Effector memory CD8-positive, alpha-beta T cell (primary cell): Measurements from ENCODE around the gene CNN3.

Experiments used
- ATAC-seq: fragments of 150-1000 bp; cut with Tn5 transposase; replicated peaks from 2 replicates; pipeline ENCODE4 v1.10.0; 2021; ENCODE audit warnings: mild to moderate bottlenecking, moderate library complexity
- DNase-seq, 3 experiments: peaks; one replicate each; pipeline ENCODE4 v3.0.0; 2021
- H3K27ac Mint-ChIP-seq, 2 donors: one replicate each; pipeline ENCODE4 v1.8.0; 2022; ENCODE audit warnings: mild to moderate bottlenecking in 2 of 2, mixed read lengths in 2 of 2, moderate library complexity in 2 of 2
- H3K27me3 Mint-ChIP-seq, 2 donors: one replicate each; pipeline ENCODE4 v1.8.0; 2022; ENCODE audit warnings: mixed read lengths in 2 of 2
- H3K36me3 Mint-ChIP-seq: one replicate; pipeline ENCODE4 v1.8.0; 2022; ENCODE audit warnings: mild to moderate bottlenecking, moderate library complexity, mixed read lengths; ENCODE audit not compliant: insufficient read depth
- H3K4me1 Mint-ChIP-seq, 2 donors: one replicate each; pipeline ENCODE4 v1.8.0; 2022; ENCODE audit warnings: low read depth in 2 of 2, mixed read lengths in 2 of 2
- H3K4me3 Mint-ChIP-seq, 2 donors: one replicate each; pipeline ENCODE4 v1.8.0; 2022; ENCODE audit warnings: mild to moderate bottlenecking in 2 of 2, mixed read lengths in 2 of 2, moderate library complexity in 2 of 2
- H3K9me3 Mint-ChIP-seq, 2 donors: one replicate each; pipeline ENCODE4 v1.8.0; 2022; ENCODE audit warnings: mixed read lengths in 2 of 2

The CNN3 gene

DNA sequence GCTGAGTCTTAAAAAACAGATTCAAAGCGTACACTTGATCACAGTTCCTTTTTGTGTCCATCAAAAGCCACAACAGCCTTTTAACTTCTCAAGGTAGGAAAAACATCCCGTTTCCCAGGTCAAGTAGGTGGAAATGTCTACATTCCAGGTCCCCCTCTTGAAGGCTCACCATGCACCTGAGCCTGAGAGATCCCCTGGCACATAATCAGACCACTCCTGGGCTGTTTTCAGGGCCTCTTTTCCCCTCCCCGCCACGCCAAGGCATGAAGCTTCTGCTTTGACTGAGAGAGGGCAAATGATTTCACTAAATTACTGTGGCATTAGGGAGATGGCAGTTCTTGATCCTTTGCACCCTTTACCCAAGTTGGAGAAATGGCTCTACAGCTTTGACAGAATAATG, 21.7 kb downstream of the CNN3 start:
- ATAC-seq (no peak), DNase-seq (no peak)
- no peaks in the 10 kb centered on the region for H3K4me1 Mint-ChIP-seq
- peaks cover 20 to 25% of the 10 kb centered on the region in 2 donors for H3K27me3 Mint-ChIP-seq
- H3K36me3 Mint-ChIP-seq, result no peaks in the 10 kb centered on the region
- H3K27ac Mint-ChIP-seq, result no peak overlapping the region
- no peaks in the 10 kb centered on the region for H3K9me3 Mint-ChIP-seq
- no peak overlapping the region for H3K4me3 Mint-ChIP-seq

DNA sequence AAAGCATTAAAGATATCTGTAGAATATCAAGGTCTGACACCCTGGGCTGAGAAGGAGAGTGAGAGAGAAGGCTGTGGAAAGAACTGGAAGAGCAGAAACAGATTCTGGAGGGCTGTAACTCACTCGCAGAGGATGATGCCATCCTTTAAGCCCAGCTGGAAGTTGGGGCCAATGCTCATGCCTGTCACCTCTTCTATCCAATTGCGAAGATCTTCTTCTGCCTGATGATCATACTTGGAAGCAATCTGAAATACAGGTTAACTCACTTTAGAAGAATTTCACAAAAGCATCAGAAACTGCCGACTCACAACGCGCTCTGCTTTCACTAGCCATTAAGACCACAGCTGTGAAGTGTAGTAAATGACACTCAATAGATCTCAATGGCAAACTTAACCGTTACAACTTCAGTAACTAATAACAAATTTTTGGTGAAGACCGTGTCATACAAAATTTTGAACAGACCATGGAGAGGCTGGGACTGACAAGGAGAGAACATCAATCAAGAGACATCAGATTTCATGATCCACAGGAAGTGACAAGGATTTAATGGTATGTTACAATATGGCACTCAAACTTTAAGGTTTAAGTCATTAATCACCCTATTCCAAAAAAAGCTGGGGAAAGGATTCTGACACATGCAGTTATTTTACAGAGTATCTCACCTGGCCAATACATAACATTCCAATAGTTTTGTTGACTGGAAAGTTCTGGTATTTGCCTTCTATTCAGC, 23.5 kb downstream of the CNN3 start:
- Mint-ChIP-seq H3K36me3 (no peaks in the 10 kb centered on the region), H3K4me3 (no peak overlapping the region), H3K9me3 (no peaks in the 10 kb centered on the region), H3K4me1 (no peaks in the 10 kb centered on the region), H3K27ac (no peak overlapping the region), H3K27me3 (peaks cover 10 to 13% of the 10 kb centered on the region in 2 donors)
- DNase-seq (no peak), ATAC-seq (no peak)

GRCh38 chr1:94901841-94902240, 25.1 kb downstream of the CNN3 start:
- H3K27me3 Mint-ChIP-seq, result peaks cover 0 to 11% of the 10 kb centered on the region in 2 donors
- ATAC-seq (no peak), DNase-seq (no peak)
- no peak overlapping the region for H3K4me3 Mint-ChIP-seq
- H3K36me3 Mint-ChIP-seq, result peaks cover 4% of the 10 kb centered on the region
- no peaks in the 10 kb centered on the region for H3K4me1 Mint-ChIP-seq
- H3K9me3 Mint-ChIP-seq, result no peaks in the 10 kb centered on the region
- H3K27ac Mint-ChIP-seq, result no peak overlapping the region

DNA sequence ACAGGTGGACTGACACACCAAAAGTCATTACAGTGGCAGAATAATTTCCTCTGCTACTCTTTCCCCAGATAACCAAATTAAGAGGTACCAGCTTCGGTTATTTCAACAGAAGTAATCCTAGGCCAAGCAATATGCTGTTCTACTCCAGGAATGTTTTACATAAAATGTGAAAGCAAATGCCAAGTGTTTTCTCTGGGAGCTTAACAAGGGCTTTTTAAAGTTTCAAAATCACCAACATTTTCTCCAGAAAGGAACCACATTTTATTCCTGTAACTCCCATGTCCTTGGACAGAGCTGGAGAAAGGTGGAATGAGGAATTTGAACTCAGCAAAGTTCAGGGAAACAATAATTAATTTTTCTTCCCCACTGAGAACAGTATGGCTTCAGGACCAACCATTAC, 27.2 kb downstream of the CNN3 start:
- Mint-ChIP-seq H3K4me1 (no peaks in the 10 kb centered on the region), H3K4me3 (no peak overlapping the region), H3K27ac (no peak overlapping the region), H3K36me3 (peaks cover 4% of the 10 kb centered on the region), H3K27me3 (peaks cover 0 to 24% of the 10 kb centered on the region in 2 donors), H3K9me3 (no peaks in the 10 kb centered on the region)
- DNase-seq, result no peak
- ATAC-seq, result no peak

DNA sequence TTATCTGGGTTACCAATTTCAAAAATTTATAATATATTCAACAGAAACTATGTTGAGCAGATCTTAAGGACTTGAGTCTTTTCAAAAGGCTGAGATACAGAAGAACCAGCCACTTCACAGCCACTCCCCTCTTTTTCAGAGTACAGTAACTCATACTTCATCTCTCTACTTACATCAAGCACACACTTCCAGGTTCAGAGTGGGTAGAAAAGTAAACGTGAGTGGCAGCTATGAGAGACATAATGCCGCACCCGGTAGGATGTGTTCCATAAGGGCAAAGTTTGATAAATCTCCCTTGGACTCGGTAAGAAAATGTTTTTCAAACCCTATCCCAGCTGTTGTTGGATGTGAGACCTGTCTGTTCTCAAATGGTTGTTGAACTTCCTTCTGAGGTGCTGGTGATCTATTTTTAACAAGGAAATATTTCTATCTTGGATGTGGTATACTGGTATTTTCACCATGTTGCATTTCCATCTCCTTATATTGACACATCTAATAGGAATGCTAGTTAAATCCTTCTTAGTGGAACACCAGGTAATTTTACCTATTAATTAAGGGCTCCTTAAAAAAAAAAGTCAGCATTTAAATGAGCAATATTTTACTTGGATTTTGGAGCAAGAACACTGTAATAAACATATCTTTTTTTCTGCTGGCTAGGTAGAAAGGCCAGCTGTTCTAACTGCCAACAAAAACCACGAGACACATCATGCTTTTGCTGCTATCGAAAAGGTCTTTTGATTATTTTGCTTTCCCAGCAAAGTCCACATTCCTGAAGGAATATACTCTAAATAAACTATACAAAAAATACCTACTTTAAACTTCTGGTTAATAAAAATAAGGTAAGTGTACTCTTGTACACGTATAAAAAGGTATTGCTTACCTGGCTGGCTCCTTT, 28.2 kb downstream of the CNN3 start:
- no peak overlapping the region for H3K4me3 Mint-ChIP-seq
- ATAC-seq, result no peak
- peaks cover 0 to 31% of the 10 kb centered on the region in 2 donors for H3K27me3 Mint-ChIP-seq
- H3K9me3 Mint-ChIP-seq, result no peaks in the 10 kb centered on the region
- DNase-seq, result no peak
- H3K27ac Mint-ChIP-seq, result no peak overlapping the region
- peaks cover 4% of the 10 kb centered on the region for H3K36me3 Mint-ChIP-seq
- no peaks in the 10 kb centered on the region for H3K4me1 Mint-ChIP-seq

DNA sequence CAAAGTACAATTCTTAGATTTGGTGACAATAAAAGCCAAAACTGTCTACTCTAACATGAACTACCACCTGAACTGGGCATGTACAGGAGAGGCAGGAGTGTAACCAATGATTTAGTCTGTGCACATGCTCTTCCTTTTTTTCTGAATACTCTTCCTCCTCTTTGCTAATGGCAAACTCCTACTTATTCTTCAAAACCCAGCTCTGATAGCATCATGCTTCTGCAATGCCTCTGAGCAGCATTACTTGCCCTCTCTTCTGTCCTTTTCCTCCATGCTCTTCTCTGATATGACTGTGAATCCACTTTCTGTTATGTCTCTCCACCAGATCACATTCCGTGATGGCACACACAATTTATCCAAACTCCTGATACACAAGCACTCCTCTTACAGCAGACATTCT, 31.4 kb downstream of the CNN3 start:
- H3K4me3 Mint-ChIP-seq, result no peak overlapping the region
- ATAC-seq (no peak), DNase-seq (no peak)
- no peaks in the 10 kb centered on the region for H3K4me1 Mint-ChIP-seq
- H3K9me3 Mint-ChIP-seq, result no peaks in the 10 kb centered on the region
- no peak overlapping the region for H3K27ac Mint-ChIP-seq
- H3K27me3 Mint-ChIP-seq, result peaks cover under 1 to 33% of the 10 kb centered on the region in 2 donors
- H3K36me3 Mint-ChIP-seq, result peaks cover 4% of the 10 kb centered on the region

- Mint-ChIP-seq H3K27ac (no peak overlapping the region), H3K27me3 (peaks cover 9 to 40% of the 10 kb centered on the region in 2 donors), H3K4me1 (no peaks in the 10 kb centered on the region), H3K4me3 (no peak overlapping the region), H3K36me3 (peaks cover 4% of the 10 kb centered on the region), H3K9me3 (no peaks in the 10 kb centered on the region)
- ATAC-seq, result no peak
- DNase-seq, result no peak
Measured at GRCh38 chr1:94894630-94895029, 32.3 kb downstream of the CNN3 start.

DNA sequence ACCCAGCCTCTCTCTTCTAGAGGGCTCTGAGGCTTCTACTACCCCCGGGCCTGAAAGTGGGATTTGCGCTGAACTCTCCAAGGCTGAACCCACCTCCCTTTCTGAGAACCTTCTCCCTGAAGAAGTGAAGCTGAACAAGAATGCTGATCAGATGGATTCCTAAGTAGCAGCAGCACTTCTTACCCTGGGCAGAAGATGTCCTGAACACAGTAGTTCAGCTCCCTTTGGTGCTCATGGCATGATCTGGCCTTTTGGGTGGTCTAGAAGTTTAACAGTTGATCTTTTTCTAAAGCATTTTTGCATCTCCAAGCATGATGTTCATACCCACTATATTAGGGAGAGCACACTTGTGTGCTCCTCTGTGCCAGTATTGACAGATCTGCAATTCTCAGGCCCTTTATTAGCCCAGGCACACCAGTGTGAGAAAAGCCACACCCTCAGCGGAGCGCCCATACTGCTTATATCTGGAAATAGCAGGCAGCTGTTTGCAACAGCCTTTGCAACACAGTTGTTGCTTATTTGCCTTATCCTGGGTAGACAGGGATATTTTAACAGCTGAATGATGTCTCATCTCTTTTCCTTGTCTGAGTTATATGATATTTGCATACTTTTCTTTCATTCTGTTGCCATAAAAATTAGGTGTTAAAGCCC, 34.2 kb downstream of the CNN3 start:
- peaks cover 4% of the 10 kb centered on the region for H3K36me3 Mint-ChIP-seq
- no peaks in the 10 kb centered on the region for H3K9me3 Mint-ChIP-seq
- no peak overlapping the region for H3K4me3 Mint-ChIP-seq
- DNase-seq, result no peak
- no peak for ATAC-seq
- no peak overlapping the region for H3K27ac Mint-ChIP-seq
- H3K27me3 Mint-ChIP-seq, result peaks cover 9 to 33% of the 10 kb centered on the region in 2 donors
- no peaks in the 10 kb centered on the region for H3K4me1 Mint-ChIP-seq

GRCh38 chr1:94888201-94888600, 38.7 kb downstream of the CNN3 start:
- Mint-ChIP-seq H3K36me3 (no peaks in the 10 kb centered on the region), H3K9me3 (no peaks in the 10 kb centered on the region), H3K27ac (no peak overlapping the region), H3K4me1 (peaks cover 5 to 9% of the 10 kb centered on the region in 2 donors), H3K4me3 (no peak overlapping the region), H3K27me3 (peaks cover 9 to 14% of the 10 kb centered on the region in 2 donors)
- DNase-seq (no peak), ATAC-seq (no peak)

DNA sequence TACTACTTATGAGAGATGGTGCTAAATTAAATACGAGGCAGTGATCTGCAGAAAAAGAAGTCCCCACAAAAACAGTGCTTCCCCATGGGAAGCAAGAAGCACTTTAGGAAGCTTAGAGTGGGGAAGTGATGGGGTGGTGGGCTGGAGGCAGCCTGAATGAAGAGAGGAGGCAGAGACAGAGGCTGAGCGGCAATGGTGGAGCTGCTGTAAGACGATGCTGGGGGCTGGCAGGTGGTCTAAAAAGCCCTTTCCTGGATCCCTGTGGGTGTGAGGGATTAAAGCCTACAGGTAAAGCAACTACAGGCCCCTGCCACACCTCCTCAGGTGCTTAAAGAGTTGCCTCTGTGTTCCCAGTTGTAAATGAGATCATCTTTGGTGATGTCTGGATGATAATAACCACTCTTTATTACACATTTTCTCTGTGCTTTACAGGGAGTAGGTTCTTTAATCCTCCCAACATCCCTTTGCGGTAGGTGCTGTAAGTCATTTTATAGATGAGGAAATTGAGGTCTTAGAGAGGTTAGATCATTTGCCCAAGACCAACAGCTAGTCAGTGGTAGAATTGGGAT, 39.2 kb downstream of the CNN3 start:
- Mint-ChIP-seq H3K36me3 (no peaks in the 10 kb centered on the region), H3K9me3 (no peaks in the 10 kb centered on the region), H3K4me1 (peaks cover 10 to 14% of the 10 kb centered on the region in 2 donors), H3K27me3 (peaks cover 9 to 14% of the 10 kb centered on the region in 2 donors), H3K27ac (peak overlapping the region in 1 of 2 donors; percentile 36), H3K4me3 (no peak overlapping the region)
- DNase-seq, result no peak
- ATAC-seq, result no peak

DNA sequence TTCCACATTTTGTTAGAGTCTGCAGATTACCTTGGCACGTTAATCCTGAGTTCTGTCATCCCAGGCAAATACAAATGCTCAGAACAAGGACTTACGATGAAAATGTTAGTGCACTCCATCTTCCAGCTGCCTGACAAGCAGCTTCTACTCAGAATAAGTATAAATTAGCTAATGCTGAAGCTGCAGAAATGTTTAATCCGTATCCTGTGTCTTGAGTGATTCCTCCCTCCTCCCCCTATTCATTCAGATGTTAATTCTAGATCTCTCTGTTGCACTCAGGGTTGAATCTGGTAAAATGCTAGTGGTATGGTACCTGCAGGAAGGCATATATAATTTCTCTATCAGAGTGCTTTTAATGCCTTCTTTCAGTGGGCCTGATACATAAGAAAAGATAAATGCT, 39.8 kb downstream of the CNN3 start:
- Mint-ChIP-seq H3K27me3 (peaks cover 9 to 14% of the 10 kb centered on the region in 2 donors), H3K9me3 (no peaks in the 10 kb centered on the region), H3K27ac (peak overlapping the region in 1 of 2 donors; percentile 36), H3K4me3 (no peak overlapping the region), H3K4me1 (peaks cover 11 to 15% of the 10 kb centered on the region in 2 donors), H3K36me3 (no peaks in the 10 kb centered on the region)
- DNase-seq (no peak), ATAC-seq (no peak)

GRCh38 chr1:94886361-94886760, 40.5 kb downstream of the CNN3 start:
- H3K27ac Mint-ChIP-seq, result no peak overlapping the region
- ATAC-seq (no peak), DNase-seq (no peak)
- H3K36me3 Mint-ChIP-seq, result no peaks in the 10 kb centered on the region
- H3K27me3 Mint-ChIP-seq, result peaks cover 9 to 14% of the 10 kb centered on the region in 2 donors
- H3K4me3 Mint-ChIP-seq, result no peak overlapping the region
- peaks cover 11 to 15% of the 10 kb centered on the region in 2 donors for H3K4me1 Mint-ChIP-seq
- H3K9me3 Mint-ChIP-seq, result no peaks in the 10 kb centered on the region

GRCh38 chr1:94884507-94884906, 42.4 kb downstream of the CNN3 start:
- Mint-ChIP-seq H3K9me3 (no peaks in the 10 kb centered on the region), H3K4me3 (no peak overlapping the region), H3K27me3 (peaks cover 0 to 5% of the 10 kb centered on the region in 2 donors), H3K27ac (no peak overlapping the region), H3K4me1 (peaks cover 11 to 15% of the 10 kb centered on the region in 2 donors), H3K36me3 (no peaks in the 10 kb centered on the region)
- ATAC-seq (no peak), DNase-seq (no peak)
